ENCODE measurements around the gene LRMDA. TPM values are rescaled to one million over a fixed set of nuclear protein-coding genes. Genes with fewer than 3 reads are reported as not detected.
"Not testable (repeated sequence)": the region's sequence is repeated elsewhere in the genome, so short reads cannot be mapped to it uniquely, and the experiment has no call there.

LRMDA gene
- total and polyA plus RNA-seq, 3 experiments from 2014 or later = not detected

- H3K36me3 Mint-ChIP-seq = no peaks in the 10 kb centered on the region
- DNase-seq = no peak
- H3K4me1 Mint-ChIP-seq = no peaks in the 10 kb centered on the region
- Histone ChIP-seq H3K36me3 (ENCODE audit: insufficient read depth, low read length) (no peaks in the 10 kb centered on the region), H3K27me3 (ENCODE audit: insufficient read depth, low read length, poor library complexity, severe bottlenecking) (no peaks in the 10 kb centered on the region), H3K4me3 (ENCODE audit: low read length) (no peak overlapping the region), H3K4me1 (ENCODE audit: insufficient read depth, low read length) (no peaks in the 10 kb centered on the region), H3K27ac (ENCODE audit: low read depth, low read length) (no peak overlapping the region), H3K9me3 (ENCODE audit: low read length) (no peaks in the 10 kb centered on the region)
- peaks cover 0 to 2% of the 10 kb centered on the region in 2 donors for H3K27me3 Mint-ChIP-seq
- peaks cover 0 to 3% (median 0%) of the 10 kb centered on the region in 5 donors for H3K9me3 Mint-ChIP-seq
- ChIA-PET POLR2A (no interaction called here), CTCF (no interaction called here)
- H3K4me3 Mint-ChIP-seq = no peak overlapping the region
- no peak overlapping the region for H3K27ac Mint-ChIP-seq
These were observed 706.9 kb downstream of the LRMDA start for GRCh38 chr10:76138286-76138685.

GRCh38 chr10:76138906-76139305, 707.5 kb downstream of the LRMDA start:
- DNase-seq = no peak
- Histone ChIP-seq H3K27ac (ENCODE audit: low read depth, low read length) (no peak overlapping the region), H3K27me3 (ENCODE audit: insufficient read depth, low read length, poor library complexity, severe bottlenecking) (no peaks in the 10 kb centered on the region), H3K4me1 (ENCODE audit: insufficient read depth, low read length) (no peaks in the 10 kb centered on the region), H3K36me3 (ENCODE audit: insufficient read depth, low read length) (no peaks in the 10 kb centered on the region), H3K4me3 (ENCODE audit: low read length) (no peak overlapping the region), H3K9me3 (ENCODE audit: low read length) (no peaks in the 10 kb centered on the region)
- H3K4me1 Mint-ChIP-seq = no peaks in the 10 kb centered on the region
- CTCF ChIA-PET = no interaction called here
- POLR2A ChIA-PET = no interaction called here
- no peak overlapping the region for H3K4me3 Mint-ChIP-seq
- peaks cover 0 to 2% of the 10 kb centered on the region in 2 donors for H3K27me3 Mint-ChIP-seq
- H3K36me3 Mint-ChIP-seq = no peaks in the 10 kb centered on the region
- H3K9me3 Mint-ChIP-seq = peaks cover 0 to 3% (median 0%) of the 10 kb centered on the region in 5 donors
- no peak overlapping the region for H3K27ac Mint-ChIP-seq

GRCh38 chr10:76139431-76139830, 708.0 kb downstream of the LRMDA start:
- Histone ChIP-seq H3K27me3 (ENCODE audit: insufficient read depth, low read length, poor library complexity, severe bottlenecking) (no peaks in the 10 kb centered on the region), H3K27ac (ENCODE audit: low read depth, low read length) (no peak overlapping the region), H3K9me3 (ENCODE audit: low read length) (no peaks in the 10 kb centered on the region), H3K36me3 (ENCODE audit: insufficient read depth, low read length) (no peaks in the 10 kb centered on the region), H3K4me1 (ENCODE audit: insufficient read depth, low read length) (no peaks in the 10 kb centered on the region), H3K4me3 (ENCODE audit: low read length) (no peak overlapping the region)
- DNase-seq = peak in 1 of 5 donors; percentile 9
- POLR2A ChIA-PET = no interaction called here
- Mint-ChIP-seq H3K36me3 (no peaks in the 10 kb centered on the region), H3K4me1 (no peaks in the 10 kb centered on the region), H3K27me3 (peaks cover 0 to 2% of the 10 kb centered on the region in 2 donors), H3K27ac (no peak overlapping the region), H3K4me3 (no peak overlapping the region), H3K9me3 (peaks cover 0 to 3% (median 0%) of the 10 kb centered on the region in 5 donors)
- CTCF ChIA-PET = no interaction called here

- DNase-seq = no peak
These were observed 710.0 kb downstream of the LRMDA start for GRCh38 chr10:76141376-76141775.

GRCh38 chr10:76148217-76148616, 716.8 kb downstream of the LRMDA start:
- POLR2A ChIA-PET; H3K27me3 ChIP-seq (ENCODE audit: insufficient read depth, low read length, poor library complexity, severe bottlenecking); H3K4me1 Mint-ChIP-seq; CTCF ChIA-PET; H3K4me3 ChIP-seq (ENCODE audit: low read length); H3K36me3 ChIP-seq (ENCODE audit: insufficient read depth, low read length); H3K27ac ChIP-seq (ENCODE audit: low read depth, low read length); H3K27me3 Mint-ChIP-seq; H3K36me3 Mint-ChIP-seq; H3K27ac Mint-ChIP-seq; H3K4me3 Mint-ChIP-seq; DNase-seq; H3K4me1 ChIP-seq (ENCODE audit: insufficient read depth, low read length); H3K9me3 ChIP-seq (ENCODE audit: low read length): not testable (repeated sequence)
- H3K9me3 Mint-ChIP-seq = peaks cover 0 to 20% (median 9%) of the 10 kb centered on the region in 5 donors

More at GRCh38 chr10:76141376-76141775, 710.0 kb downstream of the LRMDA start:
- H3K4me3 ChIP-seq (ENCODE audit: low read length) = no peak overlapping the region
- no peaks in the 10 kb centered on the region for H3K36me3 ChIP-seq (ENCODE audit: insufficient read depth, low read length)
- ChIA-PET CTCF (no interaction called here), POLR2A (no interaction called here)
- no peaks in the 10 kb centered on the region for H3K9me3 ChIP-seq (ENCODE audit: low read length)
- Mint-ChIP-seq H3K27me3 (peaks cover 0 to 2% of the 10 kb centered on the region in 2 donors), H3K4me1 (no peaks in the 10 kb centered on the region), H3K27ac (no peak overlapping the region), H3K4me3 (no peak overlapping the region), H3K36me3 (no peaks in the 10 kb centered on the region), H3K9me3 (peaks cover 0 to 6% (median 1%) of the 10 kb centered on the region in 5 donors)
- no peaks in the 10 kb centered on the region for H3K27me3 ChIP-seq (ENCODE audit: insufficient read depth, low read length, poor library complexity, severe bottlenecking)
- no peak overlapping the region for H3K27ac ChIP-seq (ENCODE audit: low read depth, low read length)
- H3K4me1 ChIP-seq (ENCODE audit: insufficient read depth, low read length) = no peaks in the 10 kb centered on the region

- H3K4me1 ChIP-seq (ENCODE audit: insufficient read depth, low read length) = no peaks in the 10 kb centered on the region
- H3K4me3 Mint-ChIP-seq = no peak overlapping the region
- no peak overlapping the region for H3K4me3 ChIP-seq (ENCODE audit: low read length)
These were observed 717.8 kb downstream of the LRMDA start for GRCh38 chr10:76149182-76149581.

GRCh38 chr10:76149602-76150138, 718.2 kb downstream of the LRMDA start:
- H3K4me3 Mint-ChIP-seq = no peak overlapping the region
- Histone ChIP-seq H3K36me3 (ENCODE audit: insufficient read depth, low read length) (no peaks in the 10 kb centered on the region), H3K9me3 (ENCODE audit: low read length) (no peaks in the 10 kb centered on the region), H3K4me3 (ENCODE audit: low read length) (no peak overlapping the region), H3K27ac (ENCODE audit: low read depth, low read length) (no peak overlapping the region), H3K4me1 (ENCODE audit: insufficient read depth, low read length) (no peaks in the 10 kb centered on the region), H3K27me3 (ENCODE audit: insufficient read depth, low read length, poor library complexity, severe bottlenecking) (no peaks in the 10 kb centered on the region)
- no peaks in the 10 kb centered on the region for H3K4me1 Mint-ChIP-seq
- H3K27ac Mint-ChIP-seq = no peak overlapping the region
- H3K27me3 Mint-ChIP-seq = peaks cover 0 to 2% of the 10 kb centered on the region in 2 donors
- peaks cover 0 to 20% (median 9%) of the 10 kb centered on the region in 5 donors for H3K9me3 Mint-ChIP-seq
- ChIA-PET POLR2A (no interaction called here), CTCF (no interaction called here)
- H3K36me3 Mint-ChIP-seq = no peaks in the 10 kb centered on the region
- no peak for DNase-seq

More at GRCh38 chr10:76149182-76149581, 717.8 kb downstream of the LRMDA start:
- Mint-ChIP-seq H3K27me3 (peaks cover 0 to 2% of the 10 kb centered on the region in 2 donors), H3K4me1 (no peaks in the 10 kb centered on the region), H3K27ac (no peak overlapping the region), H3K36me3 (no peaks in the 10 kb centered on the region), H3K9me3 (peaks cover 0 to 20% (median 9%) of the 10 kb centered on the region in 5 donors)
- ChIA-PET POLR2A (no interaction called here), CTCF (no interaction called here)
- Histone ChIP-seq H3K9me3 (ENCODE audit: low read length) (no peaks in the 10 kb centered on the region), H3K27ac (ENCODE audit: low read depth, low read length) (no peak overlapping the region), H3K36me3 (ENCODE audit: insufficient read depth, low read length) (no peaks in the 10 kb centered on the region), H3K27me3 (ENCODE audit: insufficient read depth, low read length, poor library complexity, severe bottlenecking) (no peaks in the 10 kb centered on the region)
- DNase-seq = no peak

GRCh38 chr10:76150139-76150875, 718.9 kb downstream of the LRMDA start:
- no peak overlapping the region for H3K4me3 Mint-ChIP-seq
- no peak overlapping the region for H3K27ac Mint-ChIP-seq
- peaks cover 0 to 2% of the 10 kb centered on the region in 2 donors for H3K27me3 Mint-ChIP-seq

More at GRCh38 chr10:76150139-76150875, 718.9 kb downstream of the LRMDA start:
- Histone ChIP-seq H3K4me1 (ENCODE audit: insufficient read depth, low read length) (no peaks in the 10 kb centered on the region), H3K36me3 (ENCODE audit: insufficient read depth, low read length) (no peaks in the 10 kb centered on the region), H3K27ac (ENCODE audit: low read depth, low read length) (no peak overlapping the region), H3K27me3 (ENCODE audit: insufficient read depth, low read length, poor library complexity, severe bottlenecking) (no peaks in the 10 kb centered on the region), H3K9me3 (ENCODE audit: low read length) (no peaks in the 10 kb centered on the region), H3K4me3 (ENCODE audit: low read length) (no peak overlapping the region)
- Mint-ChIP-seq H3K36me3 (no peaks in the 10 kb centered on the region), H3K9me3 (peaks cover 1 to 18% (median 9%) of the 10 kb centered on the region in 5 donors), H3K4me1 (no peaks in the 10 kb centered on the region)
- ChIA-PET POLR2A (no interaction called here), CTCF (no interaction called here)
- no peak for DNase-seq

Measured in CD8-positive, alpha-beta memory T cell (primary cell).